PFSK-1 (cell line): Measurements from ENCODE around the gene TUBB.

Experiments
- POLR2AphosphoS5 ChIP-seq: IDR thresholded peaks from 2 replicates; pipeline ENCODE4 v1.6.1; 2012; ENCODE audit warnings: low read depth, mild to moderate bottlenecking, control low read depth, low read length, moderate library complexity
- SIN3A ChIP-seq: IDR thresholded peaks from 2 replicates; pipeline ENCODE4 v1.6.1; 2012; ENCODE audit warnings: mild to moderate bottlenecking, low read length, moderate library complexity, borderline replicate concordance; ENCODE audit not compliant: insufficient read depth
- TF ChIP-seq, protein P1 (sequence below), 2 experiments: IDR thresholded peaks; 2 replicates each; pipeline versions ENCODE4 v1.6.1 to v1.8.0; 2011 to 2012; ENCODE audit warnings: low read depth in 2 of 2, low read length in 2 of 2, control low read depth in 1 of 2, inconsistent platforms in 1 of 2, mild to moderate bottlenecking in 1 of 2, moderate library complexity in 1 of 2; ENCODE audit not compliant: insufficient read depth in 1 of 2

DNA sequence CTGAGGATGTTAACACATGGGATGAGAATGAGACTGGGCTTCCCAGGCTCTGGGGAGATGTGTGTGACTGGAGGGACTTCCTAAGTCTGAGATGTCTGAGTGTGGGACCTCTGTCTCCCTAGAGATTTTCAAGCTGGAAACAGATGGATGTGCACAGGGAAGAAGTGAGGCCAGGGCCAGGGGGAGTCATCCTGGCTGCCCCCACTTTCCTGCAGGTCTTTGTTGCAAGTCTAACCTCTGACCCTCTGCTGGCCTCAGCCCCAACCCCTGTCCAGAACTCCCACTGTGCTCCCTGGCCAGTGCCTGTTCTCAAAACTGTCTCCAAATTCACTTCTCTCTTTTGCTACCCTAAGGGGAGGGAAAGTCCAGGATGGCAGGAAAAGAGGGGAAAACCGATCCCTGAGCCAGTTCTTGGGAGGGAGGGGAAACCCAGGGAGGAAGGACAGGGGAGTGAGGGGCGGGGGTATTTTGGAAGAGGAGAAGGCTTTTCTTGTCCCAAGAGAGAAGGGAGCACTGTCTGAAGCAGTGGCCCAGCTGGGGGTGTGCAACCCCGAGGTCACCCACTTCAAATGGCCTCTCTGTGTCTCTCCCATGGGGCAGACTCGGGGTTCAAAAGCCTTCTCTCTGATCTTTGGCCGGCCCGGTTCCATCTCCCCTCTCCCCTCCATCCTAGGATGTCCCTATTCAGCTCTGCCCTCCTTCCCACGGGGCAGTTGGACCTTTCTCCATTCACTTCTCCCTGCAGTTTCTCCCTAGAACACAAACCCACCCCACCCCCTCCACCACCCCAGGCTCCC is 36.8 kb upstream of the TUBB start:
- TF ChIP-seq, protein P1, sequence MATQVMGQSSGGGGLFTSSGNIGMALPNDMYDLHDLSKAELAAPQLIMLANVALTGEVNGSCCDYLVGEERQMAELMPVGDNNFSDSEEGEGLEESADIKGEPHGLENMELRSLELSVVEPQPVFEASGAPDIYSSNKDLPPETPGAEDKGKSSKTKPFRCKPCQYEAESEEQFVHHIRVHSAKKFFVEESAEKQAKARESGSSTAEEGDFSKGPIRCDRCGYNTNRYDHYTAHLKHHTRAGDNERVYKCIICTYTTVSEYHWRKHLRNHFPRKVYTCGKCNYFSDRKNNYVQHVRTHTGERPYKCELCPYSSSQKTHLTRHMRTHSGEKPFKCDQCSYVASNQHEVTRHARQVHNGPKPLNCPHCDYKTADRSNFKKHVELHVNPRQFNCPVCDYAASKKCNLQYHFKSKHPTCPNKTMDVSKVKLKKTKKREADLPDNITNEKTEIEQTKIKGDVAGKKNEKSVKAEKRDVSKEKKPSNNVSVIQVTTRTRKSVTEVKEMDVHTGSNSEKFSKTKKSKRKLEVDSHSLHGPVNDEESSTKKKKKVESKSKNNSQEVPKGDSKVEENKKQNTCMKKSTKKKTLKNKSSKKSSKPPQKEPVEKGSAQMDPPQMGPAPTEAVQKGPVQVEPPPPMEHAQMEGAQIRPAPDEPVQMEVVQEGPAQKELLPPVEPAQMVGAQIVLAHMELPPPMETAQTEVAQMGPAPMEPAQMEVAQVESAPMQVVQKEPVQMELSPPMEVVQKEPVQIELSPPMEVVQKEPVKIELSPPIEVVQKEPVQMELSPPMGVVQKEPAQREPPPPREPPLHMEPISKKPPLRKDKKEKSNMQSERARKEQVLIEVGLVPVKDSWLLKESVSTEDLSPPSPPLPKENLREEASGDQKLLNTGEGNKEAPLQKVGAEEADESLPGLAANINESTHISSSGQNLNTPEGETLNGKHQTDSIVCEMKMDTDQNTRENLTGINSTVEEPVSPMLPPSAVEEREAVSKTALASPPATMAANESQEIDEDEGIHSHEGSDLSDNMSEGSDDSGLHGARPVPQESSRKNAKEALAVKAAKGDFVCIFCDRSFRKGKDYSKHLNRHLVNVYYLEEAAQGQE (IDR thresholded peaks at IDR 0.05; ENCODE audit: insufficient read depth in 1 of 2, low read depth in 2 of 2, low read length in 2 of 2): no peak
- no peak; the same call in 1 of the 2 replicates for TF ChIP-seq POLR2AphosphoS5
- no peak for TF ChIP-seq SIN3A
